ENCODE results near the gene HMG20A. TPM values are rescaled to one million over a fixed set of nuclear protein-coding genes. Genes with fewer than 3 reads are reported as not detected.

Gene HMG20A
- total and polyA plus RNA-seq, 8 donors = 7.8 to 20.5 (median 12.9) TPM

- DNase-seq (no peak), ATAC-seq (no peak), FAIRE-seq (no peak)
- 89 to 93% methylated on average over 1 of the region's 1 CpG for WGBS, 2 donors
- Histone ChIP-seq H3K27ac (no peak overlapping the region), H3K4me3 (no peak overlapping the region), H3K36me3 (no peaks in the 10 kb centered on the region), H3K9me3 (no peaks in the 10 kb centered on the region), H3K27me3 (no peaks in the 10 kb centered on the region), H3K4me1 (peaks cover 10 to 21% (median 19%) of the 10 kb centered on the region in 3 donors)
- intact Hi-C loops (cut with DNase I) = no loop called here
- no peak for TF ChIP-seq CTCF (IDR thresholded peaks at IDR 0.05)
Observed at GRCh38 chr15:77511869-77512268, 91.2 kb downstream of the HMG20A start.

- Histone ChIP-seq H3K9me3 (no peaks in the 10 kb centered on the region), H3K4me3 (no peak overlapping the region), H3K36me3 (no peaks in the 10 kb centered on the region), H3K27me3 (no peaks in the 10 kb centered on the region), H3K4me1 (peaks cover 4 to 10% (median 9%) of the 10 kb centered on the region in 3 donors), H3K27ac (no peak overlapping the region)
- no peak for DNase-seq
- FAIRE-seq = no peak
- intact Hi-C loops (cut with DNase I) = no loop called here
- no peak for TF ChIP-seq CTCF (IDR thresholded peaks at IDR 0.05)
- 86 to 95% methylated on average over 4 of the region's 4 CpGs for WGBS, 2 donors
- no peak for ATAC-seq
Observed at GRCh38 chr15:77513226-77513625, 92.5 kb downstream of the HMG20A start.

GRCh38 chr15:77514641-77515402, 94.1 kb downstream of the HMG20A start:
- H3K4me1 ChIP-seq = no peaks in the 10 kb centered on the region
- ATAC-seq (no peak), DNase-seq (no peak), FAIRE-seq (no peak)
- no peaks in the 10 kb centered on the region for H3K27me3 ChIP-seq
- no peak for TF ChIP-seq CTCF (IDR thresholded peaks at IDR 0.05)
- no peaks in the 10 kb centered on the region for H3K9me3 ChIP-seq
- H3K4me3 ChIP-seq = no peak overlapping the region
- no peak overlapping the region for H3K27ac ChIP-seq
- intact Hi-C loops (cut with DNase I) = no loop called here
- 94 to 95% methylated on average over 11 of the region's 11 CpGs for WGBS, 2 donors
- H3K36me3 ChIP-seq = no peaks in the 10 kb centered on the region

GRCh38 chr15:77515613-77516012, 94.9 kb downstream of the HMG20A start:
- intact Hi-C loops (cut with DNase I) = no loop called here
- ATAC-seq (no peak), DNase-seq (no peak), FAIRE-seq (no peak)
- H3K36me3 ChIP-seq = no peaks in the 10 kb centered on the region
- H3K27ac ChIP-seq = no peak overlapping the region
- no peaks in the 10 kb centered on the region for H3K9me3 ChIP-seq
- no peaks in the 10 kb centered on the region for H3K4me1 ChIP-seq
- 96 to 99% methylated on average over 2 of the region's 2 CpGs for WGBS, 2 donors
- no peak overlapping the region for H3K4me3 ChIP-seq
- no peaks in the 10 kb centered on the region for H3K27me3 ChIP-seq
- TF ChIP-seq CTCF (IDR thresholded peaks at IDR 0.05) = no peak

GRCh38 chr15:77516076-77516475, 95.4 kb downstream of the HMG20A start:
- H3K27ac ChIP-seq = no peak overlapping the region
- DNase-seq (no peak), FAIRE-seq (no peak), ATAC-seq (peak in 1 of 4 donors; percentile 43)
- no peaks in the 10 kb centered on the region for H3K9me3 ChIP-seq
- TF ChIP-seq CTCF (IDR thresholded peaks at IDR 0.05) = no peak
- no peaks in the 10 kb centered on the region for H3K36me3 ChIP-seq
- no peaks in the 10 kb centered on the region for H3K27me3 ChIP-seq
- no peak overlapping the region for H3K4me3 ChIP-seq
- WGBS, 2 donors = 57 to 64% methylated on average over 7 of the region's 7 CpGs
- intact Hi-C loops (cut with DNase I) = no loop called here
- H3K4me1 ChIP-seq = no peaks in the 10 kb centered on the region
